ENCODE measurements around the gene C9orf85. TPM values are rescaled to one million over a fixed set of nuclear protein-coding genes. Genes with fewer than 3 reads are reported as not detected.

C9orf85 gene
- total and polyA plus RNA-seq, 9 of the 15 experiments (the other 6 are each of a cell fraction or from before 2014, with no cell fraction given): 6.7 to 17.6 (median 13.0) TPM

DNA sequence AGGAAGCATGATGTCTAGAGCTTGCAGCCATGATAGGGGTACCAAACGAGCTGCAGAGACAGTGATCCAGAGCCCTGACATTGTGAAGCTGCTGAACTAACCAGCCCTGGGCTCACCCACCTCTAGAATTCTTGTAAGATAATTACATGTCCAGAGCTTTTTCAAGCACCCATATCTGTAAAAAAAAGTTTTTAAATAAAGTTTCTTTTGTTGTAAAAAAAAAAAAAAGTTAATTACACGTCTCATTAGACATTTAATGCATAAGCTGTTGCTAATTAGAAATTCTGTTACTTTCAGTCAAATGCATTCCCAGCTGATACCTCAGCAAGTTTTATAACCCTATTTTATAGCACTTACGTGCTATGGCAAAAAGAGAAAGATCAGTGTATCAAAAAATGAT is 65.6 kb downstream of the C9orf85 start (continued):
- TF ChIP-seq THAP12 (CRISPR knock-in tag; IDR thresholded peaks at IDR 0.05): no peak
- no peak for TF ChIP-seq TAF7 (tag; IDR thresholded peaks at IDR 0.05)

GRCh38 chr9:71980266-71981190 is 69.1 kb downstream of the C9orf85 start:
- Histone ChIP-seq H4K20me1 (replicated peaks; ENCODE audit: control insufficient read depth, insufficient read depth, low read length) (no peaks in the 10 kb centered on the region), H3K27me3 (ENCODE audit: control insufficient read depth in 2 of 2, insufficient read depth in 2 of 2, low read length in 2 of 2) (peaks cover 0 to 6% of the 10 kb centered on the region in 2 experiments; a peak in 1 of 5 replicates), H3K79me2 (ENCODE audit: control insufficient read depth, insufficient read depth, low read length) (no peaks in the 10 kb centered on the region), H3K9ac (ENCODE audit: insufficient read depth in 1 of 2, low read depth in 2 of 2, low read length in 2 of 2) (no peak overlapping the region), H3K36me3 (ENCODE audit: control insufficient read depth, insufficient read depth, low read length) (no peaks in the 10 kb centered on the region), H3K4me3 (no peak overlapping the region), H3K27ac (ENCODE audit: extremely low read depth, low read depth, low read length) (no peak overlapping the region), H3K9me1 (ENCODE audit: control insufficient read depth, insufficient read depth, low read length) (no peaks in the 10 kb centered on the region), H3K9me3 (replicated peaks; ENCODE audit: control insufficient read depth, insufficient read depth, low read depth, low read length) (no peaks in the 10 kb centered on the region), H3K4me1 (replicated peaks in 1 of 2; ENCODE audit: control insufficient read depth in 2 of 2, insufficient read depth in 2 of 2, low read length in 2 of 2) (no peaks in the 10 kb centered on the region; a peak in 1 of 5 replicates), H3K4me2 (ENCODE audit: insufficient read depth, low read length) (no peak overlapping the region), H2AFZ (ENCODE audit: low read depth, low read length) (no peak overlapping the region)
- in situ Hi-C loops (cut with MboI): no loop called here
- intact Hi-C loops (cut with micrococcal nuclease): no loop called here
- ATAC-seq (no peak), DNase-seq (ENCODE audit: extremely low read depth in 1 of 4, low spot score in 3 of 4) (no peak), FAIRE-seq (no peak)
- TF ChIP-seq GABPA (tag; conservative IDR thresholded peaks at IDR 0.05; ENCODE audit: low read depth) (no peak), ZBTB17 (CRISPR knock-in tag; IDR thresholded peaks at IDR 0.05) (no peak), POLR3G (IDR thresholded peaks at IDR 0.05; ENCODE audit: extremely low read depth, insufficient read length, insufficient replicate concordance) (no peak), CC2D1A (IDR thresholded peaks at IDR 0.05) (no peak), ZBTB9 (CRISPR knock-in tag; IDR thresholded peaks at IDR 0.05) (no peak), ZSCAN29 (IDR thresholded peaks at IDR 0.05) (no peak), FOXJ3 (CRISPR knock-in tag; IDR thresholded peaks at IDR 0.05) (no peak), KAT7 (CRISPR knock-in tag; IDR thresholded peaks at IDR 0.05; ENCODE audit: borderline replicate concordance) (no peak), TCF3 (CRISPR knock-in tag; IDR thresholded peaks at IDR 0.05) (no peak), MAFK (IDR thresholded peaks at IDR 0.05; ENCODE audit: low read length) (no peak), FOXK2 (conservative IDR thresholded peaks at IDR 0.05 in 1 of 2, IDR thresholded peaks at IDR 0.05 in 1 of 2; ENCODE audit: low read depth in 2 of 2) (no peak), HNRNPL (IDR thresholded peaks at IDR 0.05; ENCODE audit: low read depth, low read length) (no peak), DIDO1 (tag; IDR thresholded peaks at IDR 0.05; ENCODE audit: low read depth) (no peak)
- TF ChIP-seq, protein P1, sequence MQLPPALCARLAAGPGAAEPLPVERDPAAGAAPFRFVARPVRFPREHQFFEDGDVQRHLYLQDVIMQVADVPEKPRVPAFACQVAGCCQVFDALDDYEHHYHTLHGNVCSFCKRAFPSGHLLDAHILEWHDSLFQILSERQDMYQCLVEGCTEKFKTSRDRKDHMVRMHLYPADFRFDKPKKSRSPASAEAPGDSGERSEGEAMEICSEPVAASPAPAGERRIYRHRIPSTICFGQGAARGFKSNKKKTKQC (CRISPR knock-in tag; IDR thresholded peaks at IDR 0.05): no peak
- ChIA-PET CTCF (ENCODE audit: low intra/inter-chr PET ratio) (no interaction called here), POLR2A (interaction anchor here (0.8 kb wide), 1 partner anchor 177 kb away, joined by 3 read pairs; no protein-coding TSS in a partner anchor)
- 36% methylated on average over 5 of the region's 5 CpGs for WGBS (ENCODE audit: insufficient coverage, low coverage, missing lambda C conversion rate)
- no TSS peak for BruUV-seq (replicated peaks)
